WI38 (cell line): ENCODE measurements around the gene ASL.
"Not testable (repeated sequence)": the region's sequence is repeated elsewhere in the genome, so short reads cannot be mapped to it uniquely, and the experiment has no call there.

ENCODE experiments used
- H3K4me3 ChIP-seq: 2 replicates; pipeline ENCODE4 v1.5.1; 2011; ENCODE audit warnings: low read depth, mild to moderate bottlenecking, control low read depth, low read length
- CTCF ChIP-seq: IDR thresholded peaks from 2 replicates; pipeline ENCODE4 v1.5.1; 2012; ENCODE audit warnings: low read depth, mild to moderate bottlenecking, control low read depth, low read length

ASL gene

DNA sequence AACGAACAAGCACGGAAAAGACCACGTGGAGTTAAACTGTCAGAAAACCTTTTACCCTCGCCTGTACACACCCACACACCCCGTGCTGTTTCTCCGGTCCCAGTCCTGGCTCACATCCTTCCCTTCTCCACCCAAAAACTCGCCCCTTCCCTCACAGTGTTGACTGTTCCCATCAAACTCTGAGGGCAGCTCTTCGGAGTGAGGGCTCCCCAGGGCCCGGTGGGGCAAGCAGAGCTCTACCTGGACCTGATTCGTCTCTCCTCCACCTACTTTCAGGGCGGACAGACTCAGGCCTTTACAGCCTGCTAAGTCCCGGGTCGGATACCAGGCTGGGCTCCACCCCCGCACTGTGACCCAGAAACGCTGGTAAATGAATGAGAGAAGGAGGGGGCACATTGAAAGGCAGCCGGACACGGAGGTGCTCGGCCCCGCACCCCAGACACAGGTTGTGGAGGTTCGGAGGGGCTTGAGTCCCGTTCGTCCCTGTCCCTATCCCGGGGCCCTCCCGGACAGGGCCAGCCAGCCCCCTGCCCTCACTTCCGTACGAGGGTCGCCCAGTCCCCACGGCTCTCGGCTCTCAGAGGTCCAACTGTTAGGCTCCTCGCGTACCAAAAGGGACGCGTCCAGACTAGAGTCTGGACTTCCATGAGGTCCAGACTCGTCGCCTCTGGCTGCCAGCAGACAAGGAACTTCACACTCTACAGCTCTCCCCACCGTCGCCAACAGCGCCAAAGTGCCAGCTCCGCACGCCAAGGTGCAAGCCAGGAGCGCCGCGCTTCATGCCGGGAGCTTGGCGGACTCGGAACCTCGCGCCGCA lies 31.7 kb upstream of the ASL start:
- no peak overlapping the region for H3K4me3 ChIP-seq
- TF ChIP-seq CTCF = no peak

GRCh38 chr7:66044498-66044854 lies 31.1 kb upstream of the ASL start:
- not testable (repeated sequence) for H3K4me3 ChIP-seq

- no peak for TF ChIP-seq CTCF
- no peak overlapping the region for H3K4me3 ChIP-seq
Measured at GRCh38 chr7:66047426-66047825, 28.2 kb upstream of the ASL start.

DNA sequence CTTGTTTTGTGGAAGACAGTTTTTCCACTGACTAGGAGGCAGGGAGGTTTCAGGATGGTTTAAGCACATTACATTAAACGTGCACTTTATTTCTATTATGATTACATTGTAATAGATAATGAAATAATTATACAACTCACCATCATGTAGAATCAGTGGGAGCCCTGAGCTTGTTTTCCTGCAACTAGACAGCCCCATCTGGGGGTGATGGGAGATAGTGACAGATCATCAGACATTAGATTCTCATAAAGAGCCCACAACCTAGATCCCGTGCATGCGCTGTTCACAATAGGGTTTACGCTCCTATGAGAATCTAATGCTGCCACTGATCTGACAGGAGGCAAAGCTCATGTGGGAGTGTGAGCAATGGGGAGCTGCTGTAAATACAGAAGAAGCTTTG lies 25.7 kb upstream of the ASL start:
- H3K4me3 ChIP-seq = not testable (repeated sequence)

GRCh38 chr7:66050337-66050957 lies 25.2 kb upstream of the ASL start:
- TF ChIP-seq CTCF = no peak
- no peak overlapping the region for H3K4me3 ChIP-seq

DNA sequence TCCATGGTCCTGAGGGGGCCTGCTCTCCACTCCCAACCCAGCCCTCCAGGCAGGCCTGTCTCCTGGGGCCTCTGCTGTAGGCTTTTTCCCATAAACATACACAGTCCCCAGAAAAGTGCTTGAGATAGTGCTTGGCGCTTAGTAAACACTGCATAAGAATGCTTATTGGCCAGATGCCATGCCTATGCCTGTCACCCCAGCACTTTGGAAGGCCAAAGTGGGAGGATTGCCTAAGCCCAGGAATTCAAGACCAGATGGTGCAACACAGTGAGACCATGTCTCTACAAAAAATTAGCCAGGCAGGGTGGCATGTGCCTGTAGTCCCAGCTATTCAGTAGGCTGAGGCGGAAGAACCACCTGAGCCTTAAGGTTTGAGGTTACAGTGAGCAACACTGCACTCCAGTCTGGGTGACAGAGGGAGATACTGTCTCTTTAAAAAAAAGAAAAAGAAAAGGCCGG lies 24.6 kb upstream of the ASL start:
- no peak overlapping the region for H3K4me3 ChIP-seq
- no peak for TF ChIP-seq CTCF

DNA sequence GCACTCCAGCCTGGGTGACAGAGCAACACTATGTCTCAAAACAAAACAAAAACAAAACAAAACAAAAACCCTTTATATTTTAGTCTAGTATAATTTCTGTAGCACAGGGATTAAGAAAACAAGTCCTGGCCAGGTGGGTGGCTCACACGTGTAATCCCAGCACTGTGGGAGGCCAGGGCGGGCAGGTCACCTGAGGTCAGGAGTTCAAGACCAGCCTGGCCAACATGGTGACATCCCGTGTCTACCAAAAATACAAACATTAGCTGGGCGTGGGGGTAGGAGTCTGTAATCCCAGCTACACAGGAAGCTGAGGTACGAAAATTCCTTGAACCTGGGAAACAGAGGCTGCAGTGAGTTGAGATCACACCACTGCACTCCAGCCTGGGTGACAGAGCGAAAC lies 23.2 kb upstream of the ASL start:
- H3K4me3 ChIP-seq = no peak overlapping the region
- no peak for TF ChIP-seq CTCF

GRCh38 chr7:66054063-66054462 lies 21.6 kb upstream of the ASL start:
- TF ChIP-seq CTCF = no peak
- no peak overlapping the region for H3K4me3 ChIP-seq
